ENCODE measurements around the gene UPF2.

Gene UPF2

DNA sequence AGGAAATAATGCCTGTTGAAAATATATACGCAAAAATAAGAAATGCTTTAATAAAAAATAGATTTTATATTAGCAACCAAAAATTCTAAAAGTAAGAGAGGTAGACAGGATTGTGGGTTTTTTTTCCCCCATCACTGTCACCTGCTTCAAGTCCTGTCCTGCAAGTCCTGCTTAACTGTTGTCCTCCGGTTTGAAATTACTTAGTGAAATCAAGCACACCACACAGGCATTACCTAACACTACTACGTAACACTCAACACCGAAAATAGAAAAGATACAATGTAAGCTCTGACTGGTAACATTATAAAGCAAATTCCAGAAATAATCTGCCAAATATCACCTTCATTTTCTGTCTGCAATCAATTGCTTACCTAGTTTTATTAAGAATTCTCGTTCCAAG lies 90.9 kb downstream of the UPF2 start:
- DNase-seq = no peak

DNA sequence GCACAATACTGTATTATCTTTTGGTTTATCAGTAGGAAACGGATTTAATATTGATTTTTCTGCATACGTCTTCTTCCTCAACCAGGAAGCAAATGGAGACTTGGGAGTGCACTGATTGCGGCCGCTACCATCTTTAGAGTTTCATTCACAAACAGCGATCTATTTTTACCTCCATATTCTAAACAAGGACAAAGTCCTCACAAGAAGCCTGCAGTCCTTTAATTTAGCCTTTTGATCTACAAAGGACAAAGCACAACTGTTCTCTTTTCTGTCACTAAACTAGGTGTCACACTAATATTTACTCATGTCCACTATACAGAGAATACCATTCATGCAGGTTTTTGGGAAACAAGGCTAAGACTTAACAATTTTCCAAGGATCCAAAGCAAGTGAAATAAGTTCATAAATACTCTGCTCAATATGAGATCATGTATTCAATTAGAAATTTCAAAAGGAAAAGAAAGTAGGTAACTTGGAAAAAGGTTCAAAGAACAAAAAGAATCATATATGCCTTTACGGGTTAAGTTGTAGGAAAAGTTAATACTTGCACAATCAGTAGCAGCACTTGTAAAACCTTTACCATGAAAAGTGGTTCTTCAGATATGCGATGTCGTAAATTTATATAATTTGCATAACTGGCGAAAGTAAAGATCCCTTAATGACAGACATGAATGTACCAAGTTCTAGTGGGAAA lies 92.1 kb downstream of the UPF2 start:
- no peak for DNase-seq

DNA sequence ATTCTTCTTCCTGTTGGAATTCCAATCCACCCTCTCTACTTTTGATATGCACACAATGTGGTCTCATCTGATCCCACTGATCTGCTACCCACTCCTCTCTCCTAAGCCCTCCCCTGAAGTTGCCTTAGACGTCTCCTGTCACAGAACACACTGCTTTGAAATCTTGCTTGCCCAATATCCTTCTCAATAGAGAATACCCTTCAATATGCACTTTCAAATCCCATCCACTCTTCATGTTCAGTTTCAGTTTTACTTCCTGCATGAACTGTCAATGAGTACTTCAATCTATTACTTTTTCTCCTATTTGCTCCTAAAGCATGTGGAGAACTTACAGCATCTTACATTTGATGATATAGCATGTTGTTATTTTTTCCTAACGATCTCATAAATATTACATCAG lies 93.5 kb downstream of the UPF2 start:
- DNase-seq = no peak

DNA sequence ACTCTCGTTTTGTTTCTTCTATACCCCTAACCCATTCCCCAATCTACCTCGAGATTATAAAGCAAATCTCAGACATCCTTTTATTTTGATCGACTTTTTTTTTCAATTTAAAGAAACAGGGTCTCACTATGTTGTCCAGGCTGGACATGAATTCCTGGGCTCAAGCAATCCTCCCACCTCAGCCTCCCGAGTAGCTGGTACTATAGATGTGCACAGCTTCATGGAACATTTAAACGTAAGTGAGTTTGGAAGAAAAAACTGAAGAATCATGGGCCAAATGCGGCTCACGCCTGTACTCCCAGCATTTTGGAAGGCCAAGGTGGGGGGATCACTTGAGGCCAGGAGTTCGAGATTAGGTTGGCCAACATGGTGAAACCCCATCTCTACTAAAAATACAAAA lies 96.0 kb downstream of the UPF2 start:
- DNase-seq = no peak

DNA sequence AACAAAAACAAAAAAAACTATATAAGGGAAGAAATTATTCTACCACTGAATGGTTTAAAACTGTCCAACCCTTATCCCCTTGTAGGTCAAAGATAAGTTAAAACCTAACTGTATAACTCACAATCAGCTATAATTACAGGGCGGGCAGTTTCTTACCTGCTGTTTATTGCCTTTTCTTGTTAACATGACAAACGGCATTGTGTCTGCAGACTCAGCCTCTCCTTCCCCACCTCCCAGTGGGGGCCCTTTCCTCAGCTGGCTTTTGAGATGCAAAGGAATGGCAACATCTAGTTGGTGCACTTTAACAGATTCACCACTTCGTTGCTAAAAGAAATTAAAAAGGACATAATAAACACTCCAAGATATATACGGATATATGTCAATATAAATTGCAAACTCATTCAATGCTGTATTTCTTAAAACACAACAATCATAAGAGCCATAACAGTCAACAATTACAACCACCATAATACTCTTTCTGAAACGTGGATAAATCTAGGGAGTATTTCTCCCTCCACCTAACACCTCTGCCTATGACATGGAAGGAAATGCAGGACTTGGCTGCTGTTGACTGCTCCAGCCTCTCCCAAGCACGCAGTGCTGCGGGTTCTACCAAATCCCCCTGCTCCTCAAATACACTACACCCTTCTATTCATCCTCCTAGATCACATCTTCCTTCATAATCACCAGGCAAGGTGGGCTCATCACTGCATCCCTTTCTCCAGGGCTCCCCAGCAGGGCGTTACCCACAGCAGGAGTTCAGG lies 106.0 kb downstream of the UPF2 start:
- DNase-seq = no peak

DNA sequence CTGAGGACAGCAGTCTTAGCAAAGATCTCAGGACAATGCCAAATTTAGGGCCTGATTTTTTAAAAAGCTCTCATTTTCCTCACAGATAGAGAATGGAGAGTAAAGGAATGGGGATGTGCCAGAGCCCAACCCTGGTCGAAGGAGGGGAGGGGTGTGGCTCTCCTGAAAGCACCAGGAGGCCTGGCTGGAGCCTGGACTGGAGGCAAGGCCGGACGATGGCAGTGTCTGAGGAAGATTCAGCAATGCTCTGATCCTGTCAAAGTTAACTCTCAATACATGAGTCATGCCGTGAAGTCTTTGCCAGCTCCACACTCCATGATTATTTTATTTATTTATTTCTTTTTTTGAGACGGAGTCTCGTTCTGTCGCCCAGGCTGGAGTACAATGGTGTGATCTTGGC lies 108.3 kb downstream of the UPF2 start:
- no peak for DNase-seq

DNA sequence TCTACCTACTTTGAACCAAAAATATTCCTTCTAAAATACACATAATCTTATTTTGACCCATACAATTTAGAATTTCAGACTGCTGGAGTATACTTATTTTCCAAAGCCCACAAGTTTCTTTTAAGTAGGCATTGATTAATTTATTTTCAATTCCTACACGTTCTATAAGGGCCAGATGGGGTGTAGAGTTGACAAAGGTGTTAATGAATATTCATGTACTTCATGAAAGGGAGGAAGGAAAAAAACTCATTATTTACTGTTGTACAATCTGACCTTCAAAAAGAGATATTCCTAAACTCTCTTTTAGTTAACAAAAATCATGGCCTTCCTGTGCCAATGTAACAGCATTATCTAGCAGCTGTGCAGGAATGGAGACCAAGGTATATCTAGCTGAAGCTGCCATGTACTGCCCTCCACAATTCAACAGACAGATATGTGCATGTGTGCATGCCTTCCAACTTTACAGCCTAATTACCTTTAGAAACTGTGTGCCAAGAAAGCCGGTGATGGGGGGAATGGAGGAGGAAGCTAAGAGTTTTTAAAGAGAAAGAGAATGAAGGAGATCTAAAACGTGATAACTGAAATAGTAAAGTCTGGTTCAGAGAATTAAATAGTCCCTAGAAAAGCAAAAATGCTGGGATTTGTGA lies 108.9 kb downstream of the UPF2 start:
- no peak for DNase-seq

DNA sequence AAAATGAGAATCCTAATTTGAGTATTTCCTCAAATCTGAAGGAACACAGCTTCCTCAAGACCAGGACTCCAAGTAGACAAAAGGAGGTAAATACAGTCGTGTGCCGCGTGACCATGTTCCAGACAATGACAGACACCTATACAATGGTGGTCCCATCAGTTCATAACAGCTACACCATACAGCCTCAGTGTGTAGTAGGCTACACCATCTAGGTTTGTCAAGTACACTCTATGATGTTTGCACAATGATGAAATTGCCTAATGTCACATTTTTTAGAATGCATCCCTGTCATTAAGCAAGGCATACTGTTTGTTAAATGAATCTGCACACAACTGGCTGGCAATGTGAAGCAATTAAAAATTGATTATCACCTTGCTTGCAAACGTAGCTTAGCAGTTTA lies 111.6 kb downstream of the UPF2 start:
- DNase-seq = no peak

DNA sequence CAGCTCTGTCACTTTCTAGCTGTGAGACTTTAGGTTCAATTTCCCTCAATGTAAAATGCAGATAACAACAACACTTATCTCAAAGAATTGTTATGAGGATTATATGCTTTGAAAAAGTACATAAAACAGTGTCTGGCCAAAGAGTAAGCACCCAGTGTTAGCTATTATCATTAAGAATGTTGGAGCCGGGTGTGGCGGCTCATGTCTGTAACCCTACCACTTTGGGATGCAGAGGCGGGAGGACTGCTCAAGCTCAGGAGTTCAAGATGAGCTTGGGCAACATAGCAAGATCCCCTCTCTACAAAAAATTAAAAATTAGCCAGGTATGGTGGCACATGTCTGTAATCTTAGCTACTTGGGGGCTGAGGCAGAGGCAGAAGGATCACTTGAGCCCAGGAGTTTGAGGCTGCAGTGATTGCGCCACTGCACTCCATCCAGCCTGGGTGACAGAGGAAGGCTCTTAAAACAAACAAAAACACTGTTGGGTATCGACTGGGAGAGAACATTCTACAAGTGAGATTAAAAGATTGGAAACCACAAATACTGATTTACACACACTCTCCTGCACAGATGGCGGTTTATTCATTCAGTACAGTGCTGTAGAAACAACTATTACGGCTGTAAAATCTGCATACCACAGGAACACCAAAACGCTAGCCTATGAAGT lies 112.2 kb downstream of the UPF2 start:
- no peak for DNase-seq

DNA sequence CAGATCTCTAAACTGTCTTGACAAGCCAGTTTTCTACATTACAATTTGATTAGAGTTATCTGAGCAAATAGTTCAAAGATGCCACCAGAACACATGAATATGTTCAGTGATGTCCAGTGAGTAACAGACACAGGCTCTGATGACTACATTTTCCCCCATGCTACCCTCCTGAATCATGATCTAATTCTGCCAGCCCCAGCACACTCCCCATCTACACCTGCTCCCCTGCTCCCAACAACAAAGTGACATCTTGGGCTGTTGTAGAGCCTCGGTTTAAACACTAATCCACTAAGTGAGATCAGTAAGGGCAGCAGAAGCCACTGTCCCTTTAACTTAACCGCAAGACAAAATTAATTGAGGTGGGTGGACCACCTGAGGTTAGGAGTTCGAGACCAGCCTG lies 114.9 kb downstream of the UPF2 start:
- DNase-seq = no peak

DNA sequence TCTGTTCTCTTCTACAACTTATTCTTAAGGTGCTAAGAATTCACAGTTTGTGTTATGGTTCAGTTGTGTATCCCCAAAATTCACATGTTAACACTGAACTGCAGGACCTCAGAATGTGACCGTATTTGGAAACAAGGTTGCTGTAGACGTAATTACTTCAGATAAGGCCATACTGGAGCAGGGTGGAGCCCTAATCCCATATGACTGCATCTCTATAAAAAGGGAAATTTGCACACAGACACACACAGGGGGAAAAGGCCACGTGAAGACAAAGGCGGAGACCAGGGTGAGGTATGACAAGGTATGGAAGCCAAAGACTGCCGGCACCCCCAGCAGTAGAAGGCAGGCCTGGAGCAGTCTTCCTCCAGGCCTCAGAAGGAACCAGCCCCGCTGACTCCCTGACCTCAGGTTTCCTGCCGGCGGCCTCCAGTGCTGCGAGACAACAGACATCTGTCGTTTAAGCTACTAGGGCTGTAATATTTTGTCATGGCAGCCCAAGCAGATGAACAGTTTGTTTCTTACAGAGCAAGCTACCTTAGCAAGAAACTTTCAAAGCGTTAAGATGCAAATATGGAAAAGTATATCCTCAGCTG lies 120.7 kb downstream of the UPF2 start:
- no peak for DNase-seq

DNA sequence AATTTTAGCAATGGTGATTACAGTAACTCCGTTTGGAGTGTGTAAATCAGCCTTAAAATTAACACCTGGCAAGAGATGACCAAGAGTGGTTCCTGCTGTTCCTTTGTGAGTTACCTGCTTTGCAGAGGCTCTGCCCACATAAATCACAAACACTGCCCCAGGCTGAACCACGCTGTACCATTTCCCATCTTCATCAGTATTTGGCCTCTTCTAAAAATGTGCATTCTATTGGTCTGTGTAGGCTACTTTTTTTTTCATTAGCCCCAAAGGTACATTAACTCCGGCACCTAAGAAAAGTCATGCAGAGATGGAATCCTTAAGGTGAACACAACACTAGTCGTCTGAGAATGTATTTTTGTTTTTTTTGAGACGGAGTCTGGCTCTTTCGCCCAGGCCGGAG lies 123.3 kb downstream of the UPF2 start:
- DNase-seq = no peak

DNA sequence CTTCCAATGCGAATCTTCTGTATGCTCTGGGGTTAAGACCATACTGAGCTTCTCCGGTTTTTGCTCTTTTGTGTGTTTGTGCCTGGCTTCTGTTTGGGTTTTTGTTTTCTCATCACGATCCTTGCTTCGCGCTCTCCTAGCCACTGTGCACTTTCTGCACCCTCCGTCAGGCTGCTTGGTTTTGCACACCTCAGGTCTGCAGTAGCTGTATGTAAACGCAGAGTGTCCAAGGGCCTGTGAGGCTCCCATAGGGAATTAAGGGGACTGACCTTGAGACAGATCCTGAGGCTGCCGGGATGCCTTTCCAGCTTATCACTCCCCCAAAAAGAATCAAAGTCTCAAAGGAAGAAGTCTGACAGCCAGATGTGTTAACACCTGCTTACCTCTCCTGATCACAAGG lies 124.2 kb downstream of the UPF2 start:
- no peak for DNase-seq

DNA sequence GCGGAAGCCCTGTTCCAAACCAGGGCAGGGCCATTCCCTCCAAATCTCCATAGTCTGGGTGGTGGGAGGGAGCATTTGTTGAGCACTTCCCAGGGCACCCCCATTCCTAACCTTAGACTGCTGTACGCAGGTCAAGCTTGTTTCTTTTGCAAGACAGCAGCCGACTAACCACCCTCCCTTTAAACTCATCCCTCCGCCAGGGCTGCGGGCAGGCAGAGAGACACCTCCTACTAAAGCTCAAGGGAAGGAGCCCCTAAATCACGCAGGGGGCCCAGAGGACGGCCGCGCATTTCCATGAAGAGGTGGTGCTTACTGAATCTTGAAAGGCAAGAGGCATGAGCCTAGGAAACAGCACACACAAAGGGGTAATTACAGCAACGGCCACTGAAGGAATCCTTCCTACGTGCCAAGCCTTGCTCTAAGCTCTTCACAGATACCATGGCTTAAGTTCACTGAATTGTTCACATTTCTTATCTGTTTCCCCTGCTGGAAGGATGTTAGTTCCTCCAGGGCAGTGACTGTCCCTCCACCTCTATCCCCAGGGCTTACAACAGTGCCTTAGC lies 129.4 kb downstream of the UPF2 start:
- DNase-seq = no peak

DNA sequence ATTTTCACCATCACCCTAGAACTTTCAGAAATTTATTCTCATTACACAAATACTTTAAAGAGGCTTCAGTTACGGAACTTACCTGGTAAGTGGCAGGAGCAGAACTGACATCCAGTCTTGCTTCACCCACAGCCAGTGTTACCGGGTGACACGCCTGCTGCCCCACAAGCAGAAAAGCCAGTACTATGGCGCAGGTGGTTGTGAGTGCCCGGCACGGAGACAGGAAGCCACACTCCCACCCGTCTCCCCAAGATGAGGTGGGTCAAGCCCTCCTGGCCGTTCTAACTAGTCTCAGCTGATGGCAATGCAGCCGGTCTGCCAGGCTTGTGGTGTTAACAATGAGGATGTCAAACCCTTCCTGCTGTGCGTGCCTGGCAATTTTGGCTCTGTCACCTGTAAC lies 132.5 kb downstream of the UPF2 start:
- no peak for DNase-seq

DNA sequence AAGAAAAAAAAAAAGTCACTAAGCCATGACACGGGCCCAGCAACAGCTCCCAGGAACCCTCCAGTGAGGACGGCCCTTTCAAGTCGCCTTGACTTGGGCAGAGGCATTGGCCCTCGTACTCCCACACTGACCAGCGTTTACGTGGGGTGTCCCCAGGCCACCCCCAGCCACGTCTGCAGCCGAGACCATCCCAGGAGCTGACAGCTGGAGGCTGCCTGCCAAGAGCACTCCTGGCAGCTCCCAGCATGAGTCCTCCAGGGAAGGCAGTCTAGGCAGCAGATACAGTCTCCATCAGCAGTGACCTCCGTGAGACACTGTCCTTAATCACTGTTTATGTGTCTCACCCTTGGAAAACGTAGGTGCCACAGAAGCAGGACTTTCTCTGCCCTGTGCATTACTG lies 133.0 kb downstream of the UPF2 start:
- no peak for DNase-seq

DNA sequence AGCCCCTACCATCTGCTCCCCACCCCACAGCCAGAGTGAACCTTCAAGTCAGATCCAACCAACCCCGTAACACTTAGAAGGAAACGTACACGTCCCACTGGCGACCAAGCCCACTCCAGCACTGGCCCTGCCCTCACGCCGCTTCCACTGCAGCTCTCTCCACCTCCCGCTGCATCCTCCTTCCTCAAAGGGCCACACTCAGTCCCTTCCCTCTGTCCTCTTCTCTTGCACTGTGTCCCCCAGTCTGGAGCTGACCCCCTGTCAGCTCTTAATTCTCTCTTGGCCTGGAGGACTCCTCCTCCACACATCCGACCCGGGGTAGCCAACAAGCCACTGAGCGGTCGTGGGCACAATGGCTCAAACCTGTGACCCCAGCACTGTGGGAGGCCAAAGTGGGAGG lies 133.6 kb downstream of the UPF2 start:
- no peak for DNase-seq

DNA sequence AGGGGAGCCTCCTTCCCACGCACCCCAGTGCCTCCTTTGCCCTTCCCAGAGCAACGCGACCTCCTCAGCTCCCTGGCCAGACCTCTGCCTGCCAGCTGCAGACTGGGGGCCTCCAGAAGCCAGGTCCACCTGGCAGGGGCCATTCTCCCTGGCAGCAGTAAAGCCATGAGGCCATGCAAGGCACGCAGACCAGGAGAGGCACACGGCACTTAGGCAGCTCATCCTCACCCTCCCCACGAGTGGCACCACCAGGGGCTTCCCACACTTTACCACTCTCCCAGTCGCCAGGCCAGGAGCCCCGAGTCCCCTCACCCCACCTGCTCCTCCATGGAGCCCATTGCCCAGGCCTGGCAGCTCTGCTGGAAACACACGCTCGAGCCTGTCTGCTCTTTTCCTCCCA lies 134.1 kb downstream of the UPF2 start:
- no peak for DNase-seq

DNA sequence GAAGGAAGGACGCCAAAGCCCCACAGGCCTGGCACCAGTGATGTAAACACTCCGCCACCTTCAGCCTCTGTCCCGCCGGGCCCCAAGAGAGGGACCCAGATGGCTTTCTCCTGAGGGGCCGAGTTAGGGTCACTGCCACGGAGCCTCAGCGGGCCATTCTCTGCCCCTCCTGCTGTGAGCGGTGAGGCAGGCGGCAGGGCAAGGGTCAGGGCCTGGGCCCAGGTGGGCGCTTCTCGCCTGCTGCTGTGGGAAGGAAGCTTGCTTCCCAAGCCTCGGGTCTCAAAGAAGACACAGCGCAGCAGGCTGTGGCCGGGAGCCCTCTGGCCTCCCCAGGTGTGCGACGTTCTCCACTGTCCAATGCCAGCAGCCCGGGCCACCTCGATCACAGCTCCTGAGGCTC lies 134.7 kb downstream of the UPF2 start:
- DNase-seq = no peak

DNA sequence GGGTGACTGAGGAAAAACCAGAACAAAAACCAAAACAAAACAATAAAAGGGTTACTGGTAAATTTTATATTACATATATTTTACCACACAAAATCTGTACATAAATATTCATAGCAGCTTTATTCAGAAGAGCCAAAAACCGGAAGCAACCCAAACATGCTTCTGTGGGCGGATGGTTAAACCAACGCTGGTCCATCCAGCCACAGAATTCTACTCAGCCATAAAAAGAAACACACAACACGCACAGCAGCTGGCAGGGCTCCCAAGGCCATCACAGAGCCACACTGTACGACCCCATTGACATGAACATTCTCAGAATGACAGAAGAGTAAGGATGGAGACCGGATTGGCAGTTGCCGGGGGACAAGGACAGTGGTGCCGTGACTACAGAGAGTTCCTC lies 135.9 kb downstream of the UPF2 start:
- DNase-seq = no peak

DNA sequence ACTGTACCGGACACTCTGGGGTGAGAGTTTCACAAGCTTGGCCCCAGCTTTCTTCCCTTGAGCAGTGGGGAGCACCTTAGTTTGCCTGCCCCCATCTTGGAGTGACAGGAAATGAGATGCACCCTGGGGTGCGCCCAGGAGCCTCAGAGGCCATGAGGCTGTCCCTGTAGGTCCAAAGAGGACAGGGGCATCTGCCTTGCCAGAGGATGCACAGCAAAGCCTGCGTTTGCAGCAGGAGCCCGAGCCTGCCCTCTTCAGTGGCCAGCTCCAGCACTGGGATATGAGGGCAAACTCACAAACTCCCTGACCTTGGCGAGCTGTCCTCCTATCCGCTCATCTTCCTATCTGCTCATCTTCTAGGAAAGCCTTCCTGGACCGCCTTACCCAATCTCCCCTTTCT lies 140.0 kb downstream of the UPF2 start:
- DNase-seq = no peak

DNA sequence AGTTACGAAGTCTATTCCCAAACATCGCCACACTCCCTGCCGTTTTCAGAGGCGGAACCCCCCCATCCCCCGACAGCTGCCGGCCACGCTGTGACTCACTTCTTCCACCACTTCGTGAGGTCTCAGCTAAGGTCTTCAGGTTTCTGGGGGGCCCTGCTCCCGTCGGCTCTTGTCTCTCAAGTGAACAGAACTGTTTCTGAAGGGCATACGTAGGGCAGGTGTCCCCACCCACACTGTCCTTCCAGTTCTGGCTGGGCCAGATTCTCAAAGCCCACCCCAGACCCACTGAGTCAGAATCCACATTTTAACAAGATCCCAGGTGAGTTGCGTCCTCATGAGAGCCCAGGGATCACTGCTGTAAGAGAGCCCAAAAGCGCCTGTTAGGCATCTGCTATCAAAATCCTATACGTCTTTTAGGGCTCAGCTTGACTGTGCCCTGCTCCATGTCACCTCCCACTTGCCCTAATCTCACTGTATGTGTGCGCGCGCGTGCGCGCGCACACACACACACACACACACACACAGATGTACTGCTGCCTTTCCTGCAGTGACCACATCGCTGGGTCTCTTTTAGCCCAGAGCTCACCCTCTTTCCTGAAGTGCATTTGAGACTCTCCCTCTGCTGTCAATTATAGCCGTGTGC lies 140.7 kb downstream of the UPF2 start:
- DNase-seq = no peak

DNA sequence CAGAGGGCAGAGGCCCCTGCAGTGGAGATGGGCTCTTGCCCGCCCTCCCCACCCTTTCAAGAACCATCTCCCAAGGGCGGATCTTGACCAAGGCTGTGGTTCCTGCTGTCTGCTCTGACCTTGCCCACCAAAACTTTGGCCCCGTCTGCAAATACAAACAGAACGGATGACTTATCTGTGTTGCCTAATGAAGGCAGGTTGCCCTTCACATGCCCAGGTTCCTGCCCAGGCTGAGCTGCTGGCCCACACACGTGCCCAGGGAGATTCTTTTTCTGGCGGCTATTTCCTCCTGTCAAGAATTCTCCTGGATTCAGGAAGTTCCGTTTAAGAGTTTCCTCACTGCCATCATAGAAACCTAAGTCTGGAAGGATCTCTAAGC lies 141.2 kb downstream of the UPF2 start:
- DNase-seq = no peak
